B cell (primary cell): ENCODE results near the gene DNAJB8. TPM values are rescaled to one million over a fixed set of nuclear protein-coding genes. Genes with fewer than 3 reads are reported as not detected.
A peak's percentile ranks its signal among the peaks of the same experiment; 100 is the strongest.

Experiments
- ATAC-seq: fragments of 200-7000 bp; cut with Tn5 transposase; one replicate; pipeline ENCODE4 v1.10.0; 2021; ENCODE audit warnings: low read depth, mild to moderate bottlenecking, moderate number of reproducible peaks, moderate library complexity
- CTCF ChIA-PET: fragments of 350-600 bp; sonication (Branson Sonifier 250); formaldehyde crosslinking; loops from one replicate; lab custom pipeline; 2021; ENCODE audit warnings: antibody characterized with exemption, inconsistent platforms; lab: Charles Lee
- POLR2A ChIA-PET: fragments of 350-600 bp; sonication (Branson Sonifier 250); formaldehyde crosslinking; loops from one replicate; lab custom pipeline; 2021; ENCODE audit warnings: antibody characterized with exemption; lab: Charles Lee
- DNase-seq: peaks from one replicate; pipeline ENCODE4 v3.0.0; 2013
- H2AFZ ChIP-seq: 2 replicates; pipeline ENCODE4 v1.6.1; 2012; ENCODE audit warnings: mild to moderate bottlenecking, low read depth, low read length; ENCODE audit not compliant: insufficient read depth, poor library complexity, severe bottlenecking
- H3K27ac ChIP-seq, 2 donors: 1 replicate in 1 of 2; 2 replicates in 1 of 2; pipeline ENCODE4 v1.5.1; 2012 to 2013; ENCODE audit warnings: low read length in 2 of 2, mild to moderate bottlenecking in 2 of 2, moderate library complexity in 1 of 2
- H3K27me3 ChIP-seq, 4 experiments: fragments of 200-600 bp in 1 of 4; sonication (generic) in 1 of 4; replicated peaks in 1 of 4; 1 replicate in 2 of 4; 2 replicates in 2 of 4; pipeline versions ENCODE4 v1.6.1 to v1.7.0; 2013 to 2016; ENCODE audit warnings: low read length in 3 of 4, mild to moderate bottlenecking in 2 of 4, mixed read lengths in 1 of 4, moderate library complexity in 1 of 4; ENCODE audit not compliant: insufficient read depth in 4 of 4, control insufficient read depth in 3 of 4; ENCODE audit errors: control extremely low read depth in 1 of 4
- H3K36me3 ChIP-seq, 2 experiments: replicated peaks in 1 of 2; 1 replicate in 1 of 2; 2 replicates in 1 of 2; pipeline versions ENCODE4 v1.6.1 to v1.7.1; 2013; ENCODE audit warnings: low read length in 1 of 2; ENCODE audit not compliant: insufficient read depth in 2 of 2, control insufficient read depth in 1 of 2; ENCODE audit errors: control extremely low read depth in 1 of 2, extremely low read depth in 1 of 2
- H3K4me1 ChIP-seq, 2 donors: fragments of 200-600 bp in 1 of 2; sonication (generic) in 1 of 2; 1 replicate in 1 of 2; 2 replicates in 1 of 2; pipeline versions ENCODE4 v1.5.1 to v1.6.1; 2013 to 2017; ENCODE audit warnings: low read length in 2 of 2; ENCODE audit not compliant: control insufficient read depth in 2 of 2, insufficient read depth in 2 of 2
- H3K4me2 ChIP-seq: replicated peaks from 2 replicates; pipeline ENCODE3; 2012; ENCODE audit warnings: mild to moderate bottlenecking, low read depth, low read length; ENCODE audit not compliant: poor library complexity, severe bottlenecking
- H3K4me3 ChIP-seq, 5 experiments: fragments of 200-600 bp in 1 of 5; sonication (generic) in 1 of 5; 1 replicate in 3 of 5; 2 replicates in 2 of 5; pipeline versions ENCODE4 v1.5.1 to v1.7.0; 2011 to 2016; ENCODE audit warnings: low read length in 4 of 5, mild to moderate bottlenecking in 4 of 5, low read depth in 2 of 5, control low read depth in 1 of 5, moderate library complexity in 1 of 5; ENCODE audit not compliant: insufficient read depth in 1 of 5; ENCODE audit errors: control extremely low read depth in 1 of 5, extremely low read depth in 1 of 5
- H3K79me2 ChIP-seq: fragments of 200-600 bp; sonication (generic); one replicate; pipeline ENCODE4 v1.6.0; 2016; ENCODE audit warnings: low read length; ENCODE audit not compliant: control insufficient read depth, insufficient read depth
- H3K9ac ChIP-seq: fragments of 200-600 bp; sonication (generic); 2 replicates; pipeline ENCODE4 v1.6.1; 2017; ENCODE audit warnings: mild to moderate bottlenecking, low read length, moderate library complexity
- H3K9me3 ChIP-seq, 3 donors: one replicate each; pipeline versions ENCODE4 v1.6.1 to v1.7.1; 2013; ENCODE audit warnings: low read length in 2 of 3; ENCODE audit not compliant: control insufficient read depth in 2 of 3, insufficient read depth in 1 of 3; ENCODE audit errors: control extremely low read depth in 1 of 3
- H4K20me1 ChIP-seq: 2 replicates; pipeline ENCODE4 v1.6.0; 2012; ENCODE audit warnings: mild to moderate bottlenecking, low read length; ENCODE audit not compliant: insufficient read depth, control insufficient read depth, poor library complexity, severe bottlenecking
- H3K27ac Mint-ChIP-seq: one replicate; pipeline ENCODE4 v1.8.0; 2021; ENCODE audit warnings: mixed read lengths
- H3K27me3 Mint-ChIP-seq: one replicate; pipeline ENCODE4 v1.8.0; 2021; ENCODE audit warnings: mixed read lengths
- H3K4me1 Mint-ChIP-seq: one replicate; pipeline ENCODE4 v1.8.0; 2021; ENCODE audit warnings: mixed read lengths
- H3K4me3 Mint-ChIP-seq: one replicate; pipeline ENCODE4 v1.8.0; 2021; ENCODE audit warnings: mixed read lengths
- H3K9me3 Mint-ChIP-seq: one replicate; pipeline ENCODE4 v1.8.0; 2022; ENCODE audit warnings: mixed read lengths; ENCODE audit not compliant: insufficient read depth
- CTCF ChIP-seq: fragments of 200-600 bp; IDR thresholded peaks from one replicate; pipeline ENCODE4 v1.8.0; 2022; ENCODE audit warnings: antibody characterized with exemption, mild to moderate bottlenecking
- EZH2 ChIP-seq: IDR thresholded peaks from 2 replicates; pipeline ENCODE4 v1.6.1; 2012; ENCODE audit warnings: borderline replicate concordance, low read depth, mild to moderate bottlenecking, moderate library complexity, low read length; ENCODE audit not compliant: insufficient read depth, poor library complexity, severe bottlenecking
- WGBS: methylation state at CpG from one replicate; pipeline ENCODE4 v1.1.5; 2013; ENCODE audit warnings: missing lambda C conversion rate; ENCODE audit not compliant: insufficient coverage; 5-methylcytosine and 5-hydroxymethylcytosine counted together
- intact Hi-C: fragments of 100-400 bp; cut with micrococcal nuclease; formaldehyde crosslinking; loops from one replicate; pipeline ENCODE4 v1.10.0; 2022
- polyA plus RNA-seq: library from polyadenylated mRNA; depleted of rRNA; stranded (reverse); fragments of >200 nt; gene quantifications from 2 replicates; pipeline ENCODE4 v1.2.3, GENCODE V29; 2012
- total RNA-seq, 2 donors: library from RNA; stranded (reverse); fragments of 120-200 nt in 1 of 2; gene quantifications; 1 replicate in 1 of 2; 2 replicates in 1 of 2; pipeline versions ENCODE4 v1.2.3 to v1.2.4, GENCODE V29; 2013 to 2022

The DNAJB8 gene
- total and polyA plus RNA-seq, 2 donors (not counting 1 experiment from before 2014, with no cell fraction given) = not detected

DNA sequence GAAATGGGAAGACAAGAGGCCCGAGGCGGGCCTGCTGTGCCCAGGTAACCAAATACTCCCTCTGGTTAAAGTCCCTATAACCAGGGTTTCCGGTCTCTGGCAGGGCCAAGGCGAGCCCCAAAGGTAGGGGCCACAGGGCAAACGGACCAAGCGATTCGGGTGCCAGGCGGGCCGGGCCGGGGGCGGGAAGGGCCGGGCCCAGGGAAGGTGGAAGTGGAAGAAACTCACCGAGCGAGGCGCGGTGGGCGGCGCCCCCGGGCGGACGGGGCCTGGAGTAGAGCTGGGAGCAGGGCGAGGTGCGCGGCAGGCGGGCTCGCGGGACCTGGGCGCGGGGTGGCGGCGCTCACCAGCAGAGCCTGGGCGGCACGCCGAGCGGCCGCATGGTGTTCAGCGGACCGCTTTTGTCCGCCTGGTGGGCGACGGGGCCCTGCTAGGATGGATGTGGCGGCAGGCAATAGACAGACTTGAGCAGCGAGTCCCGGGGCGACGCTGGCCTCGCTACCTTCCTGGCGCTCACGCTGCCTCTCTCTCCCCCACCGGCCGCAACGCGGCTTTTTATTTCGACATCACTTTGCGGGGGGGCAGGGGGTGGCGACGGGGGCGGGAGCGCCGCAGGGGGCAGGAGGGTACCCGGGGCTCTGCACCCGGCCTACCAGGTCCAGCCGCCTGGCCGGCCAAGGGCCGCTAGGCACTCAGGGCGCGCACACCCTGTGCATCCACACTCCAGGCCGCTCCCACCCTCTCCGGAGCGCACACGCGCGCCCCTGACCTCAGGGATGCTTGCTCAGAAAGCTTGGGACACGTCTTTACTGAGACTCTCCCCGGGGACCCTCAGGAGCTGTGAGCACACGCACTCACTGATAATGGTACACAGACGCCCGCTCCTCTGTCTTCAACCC, 26.2 kb upstream of the DNAJB8 start, which contains the start of gene GATA2:
Gene GATA2 (minus strand): TSS at position 531 of the 899 bp plus-strand sequence. CDS start 6,170 bp downstream, outside the sequence.
- H3K27ac Mint-ChIP-seq = no peak within 1 kb of the TSS
- peak; percentile 11 for ATAC-seq
- CTCF ChIA-PET = no interaction called here

More for the DNA sequence above, 26.2 kb upstream of the DNAJB8 start, which contains the start of gene GATA2:
- Histone ChIP-seq H3K9ac (peak within 1 kb of the TSS; percentile 31), H3K79me2 (no peaks in the 10 kb centered on the region), H3K36me3 (no peaks in the 10 kb centered on the region), H2AFZ (peak within 1 kb of the TSS; percentile 49), H3K27me3 (peaks cover 0 to 85% (median 48%) of the 10 kb centered on the region in 4 experiments), H3K27ac (no peak within 1 kb of the TSS), H4K20me1 (no peaks in the 10 kb centered on the region), H3K4me2 (peak within 1 kb of the TSS; percentile 73), H3K4me1 (peaks cover 53 to 61% of the 10 kb centered on the region in 2 donors), H3K9me3 (peaks cover 0 to 36% (median 0%) of the 10 kb centered on the region in 3 donors), H3K4me3 (peak within 1 kb of the TSS in 3 of 5 experiments; percentile 11 to 44 (median 30))
- TF ChIP-seq EZH2 = peak; percentile 34
- TF ChIP-seq CTCF = no peak
- Mint-ChIP-seq H3K27me3 (peaks cover 55% of the 10 kb centered on the region), H3K9me3 (no peaks in the 10 kb centered on the region), H3K4me3 (peak within 1 kb of the TSS; percentile 73), H3K4me1 (peaks cover 44% of the 10 kb centered on the region)
- WGBS = 3% methylated on average over 74 of the region's 78 CpGs
- POLR2A ChIA-PET = no interaction called here
- intact Hi-C loops = no loop called here
- DNase-seq = peak; percentile 54
